ENCODE measurements around the gene TLX2. TPM values are rescaled to one million over a fixed set of nuclear protein-coding genes. Genes with fewer than 3 reads are reported as not detected.
A peak's percentile ranks its signal among the peaks of the same experiment; 100 is the strongest.
"Not testable (repeated sequence)": the region's sequence is repeated elsewhere in the genome, so short reads cannot be mapped to it uniquely, and the experiment has no call there.

The TLX2 gene
- total RNA-seq, result 6.6 TPM

DNA sequence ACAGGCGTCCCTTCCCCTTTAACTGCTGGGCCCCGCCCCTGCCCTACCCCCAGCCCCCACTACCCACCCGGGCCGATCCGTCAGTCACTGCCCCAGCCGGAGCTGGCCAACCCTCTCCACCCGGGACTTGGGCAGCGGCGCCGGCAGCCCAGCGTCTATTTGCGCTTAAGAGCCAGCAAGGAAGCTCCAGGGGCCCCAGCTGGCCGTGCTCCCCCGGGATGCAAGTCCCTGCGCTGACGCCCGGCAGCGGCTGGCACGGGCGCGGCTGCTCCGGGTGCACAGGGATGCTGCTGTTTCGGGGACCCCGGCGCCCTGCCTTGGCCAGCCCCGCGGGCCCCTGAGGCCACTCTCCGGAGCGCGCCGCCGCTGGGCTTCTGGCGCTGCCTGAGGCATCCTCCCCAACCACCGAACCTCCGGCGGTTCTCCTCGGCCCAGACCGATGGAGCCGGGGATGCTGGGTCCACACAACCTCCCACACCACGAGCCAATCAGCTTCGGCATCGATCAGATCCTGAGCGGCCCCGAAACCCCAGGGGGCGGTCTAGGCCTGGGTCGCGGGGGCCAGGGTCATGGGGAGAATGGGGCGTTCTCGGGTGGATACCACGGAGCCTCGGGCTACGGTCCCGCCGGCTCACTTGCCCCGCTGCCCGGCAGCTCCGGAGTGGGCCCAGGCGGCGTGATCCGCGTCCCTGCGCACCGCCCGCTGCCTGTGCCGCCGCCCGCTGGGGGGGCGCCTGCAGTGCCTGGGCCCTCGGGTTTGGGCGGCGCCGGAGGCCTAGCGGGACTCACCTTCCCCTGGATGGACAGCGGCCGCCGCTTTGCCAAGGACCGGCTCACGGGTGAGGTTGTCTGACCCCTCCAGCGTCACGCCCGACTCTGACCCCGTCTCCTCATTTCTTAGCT lies at the start of gene TLX2:
Gene TLX2, plus strand, starts transcription at position 83 of the 903 bp plus-strand sequence. Its CDS starts 357 bp downstream, at position 440.
- H3K27ac ChIP-seq, result no peak within 1 kb of the TSS
- H3K36me3 ChIP-seq, result no peaks in the 10 kb centered on the region
- peak within 1 kb of the TSS in 1 of 2 donors; percentile 17 for H3K4me3 ChIP-seq
- intact Hi-C loops (cut with DNase I), result no loop called here
- no peak for DNase-seq (ENCODE audit: extremely low spot score in 2 of 2)
- no peaks in the 10 kb centered on the region for H3K9me3 ChIP-seq
- H3K27me3 ChIP-seq, result peaks cover 41% of the 10 kb centered on the region
- TF ChIP-seq, protein P1, sequence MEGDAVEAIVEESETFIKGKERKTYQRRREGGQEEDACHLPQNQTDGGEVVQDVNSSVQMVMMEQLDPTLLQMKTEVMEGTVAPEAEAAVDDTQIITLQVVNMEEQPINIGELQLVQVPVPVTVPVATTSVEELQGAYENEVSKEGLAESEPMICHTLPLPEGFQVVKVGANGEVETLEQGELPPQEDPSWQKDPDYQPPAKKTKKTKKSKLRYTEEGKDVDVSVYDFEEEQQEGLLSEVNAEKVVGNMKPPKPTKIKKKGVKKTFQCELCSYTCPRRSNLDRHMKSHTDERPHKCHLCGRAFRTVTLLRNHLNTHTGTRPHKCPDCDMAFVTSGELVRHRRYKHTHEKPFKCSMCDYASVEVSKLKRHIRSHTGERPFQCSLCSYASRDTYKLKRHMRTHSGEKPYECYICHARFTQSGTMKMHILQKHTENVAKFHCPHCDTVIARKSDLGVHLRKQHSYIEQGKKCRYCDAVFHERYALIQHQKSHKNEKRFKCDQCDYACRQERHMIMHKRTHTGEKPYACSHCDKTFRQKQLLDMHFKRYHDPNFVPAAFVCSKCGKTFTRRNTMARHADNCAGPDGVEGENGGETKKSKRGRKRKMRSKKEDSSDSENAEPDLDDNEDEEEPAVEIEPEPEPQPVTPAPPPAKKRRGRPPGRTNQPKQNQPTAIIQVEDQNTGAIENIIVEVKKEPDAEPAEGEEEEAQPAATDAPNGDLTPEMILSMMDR (IDR thresholded peaks at IDR 0.05), result no peak
- no peak for TF ChIP-seq POLR2A (IDR thresholded peaks at IDR 0.05)
- TF ChIP-seq POLR2AphosphoS5 (IDR thresholded peaks at IDR 0.05; ENCODE audit: insufficient read depth in 1 of 2, low read depth in 1 of 2), result no peak
- peaks cover 30% of the 10 kb centered on the region for H3K4me1 ChIP-seq

DNA sequence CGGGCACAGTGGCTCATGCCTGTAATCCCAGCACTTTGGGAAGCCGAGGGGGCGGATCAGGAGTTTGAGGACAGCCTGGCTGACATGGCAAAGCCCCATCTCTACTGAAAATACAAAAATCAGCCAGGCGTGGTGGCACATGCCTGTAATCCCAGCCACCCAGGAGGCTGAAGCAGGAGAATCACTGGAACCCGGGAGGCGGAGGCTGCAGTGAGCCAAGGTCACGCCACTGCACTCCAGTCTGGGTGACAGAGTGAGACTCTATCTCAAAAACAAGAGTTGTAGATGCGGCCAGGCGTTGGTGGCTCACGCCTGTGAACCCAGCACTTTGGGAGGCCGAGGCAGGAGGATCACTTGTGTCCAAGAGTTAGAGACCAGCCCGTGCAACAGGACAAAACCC lies 43.5 kb upstream of the TLX2 start:
- H3K27ac ChIP-seq; H3K27me3 ChIP-seq; H3K9me3 ChIP-seq; intact Hi-C loops (cut with DNase I); DNase-seq (ENCODE audit: extremely low spot score in 2 of 2); H3K4me3 ChIP-seq: not testable (repeated sequence)
- Histone ChIP-seq H3K4me1 (peaks cover 29% of the 10 kb centered on the region), H3K36me3 (peaks cover 0 to 15% of the 10 kb centered on the region in 2 donors)

DNA sequence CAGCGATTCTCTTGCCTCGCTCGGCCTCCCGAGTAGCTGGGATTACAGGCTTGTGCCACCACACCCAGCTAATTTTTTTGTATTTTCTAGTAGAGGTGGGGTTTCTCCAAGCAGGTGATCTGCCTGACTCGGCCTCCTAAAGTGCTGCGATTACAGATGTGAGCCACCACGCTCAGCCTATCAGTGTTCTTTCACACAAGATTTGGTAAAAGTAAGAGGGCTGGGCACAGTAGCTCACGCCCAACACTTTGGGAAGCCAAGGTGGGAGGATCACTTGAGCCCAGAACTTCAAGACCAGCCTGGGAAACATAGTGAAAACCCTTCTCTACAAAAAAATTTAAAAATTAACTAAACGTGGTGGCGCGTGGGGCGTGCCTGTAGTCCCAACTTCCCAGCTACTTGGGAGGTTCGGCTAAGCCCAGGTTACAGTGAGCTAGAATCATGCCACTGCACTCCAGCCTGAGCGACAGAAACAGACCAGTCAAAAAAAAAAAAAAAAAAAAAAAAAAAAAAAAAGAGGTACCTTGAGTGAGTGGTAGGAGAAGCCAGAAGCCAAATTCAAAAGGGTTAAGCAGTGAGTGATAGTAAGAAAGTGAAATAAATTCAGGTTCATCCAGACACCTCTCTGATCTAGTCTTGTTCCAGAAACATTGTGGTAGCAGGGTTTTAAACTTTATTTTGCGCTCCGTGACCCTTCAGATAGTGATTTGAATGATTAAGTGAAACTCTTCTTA lies 42.8 kb upstream of the TLX2 start:
- no peak for TF ChIP-seq POLR2AphosphoS5 (IDR thresholded peaks at IDR 0.05; ENCODE audit: insufficient read depth in 1 of 2, low read depth in 1 of 2)
- no peak for TF ChIP-seq POLR2A (IDR thresholded peaks at IDR 0.05)
- TF ChIP-seq, protein P1 (IDR thresholded peaks at IDR 0.05), result no peak
- intact Hi-C loops (cut with DNase I), result no loop called here

DNA sequence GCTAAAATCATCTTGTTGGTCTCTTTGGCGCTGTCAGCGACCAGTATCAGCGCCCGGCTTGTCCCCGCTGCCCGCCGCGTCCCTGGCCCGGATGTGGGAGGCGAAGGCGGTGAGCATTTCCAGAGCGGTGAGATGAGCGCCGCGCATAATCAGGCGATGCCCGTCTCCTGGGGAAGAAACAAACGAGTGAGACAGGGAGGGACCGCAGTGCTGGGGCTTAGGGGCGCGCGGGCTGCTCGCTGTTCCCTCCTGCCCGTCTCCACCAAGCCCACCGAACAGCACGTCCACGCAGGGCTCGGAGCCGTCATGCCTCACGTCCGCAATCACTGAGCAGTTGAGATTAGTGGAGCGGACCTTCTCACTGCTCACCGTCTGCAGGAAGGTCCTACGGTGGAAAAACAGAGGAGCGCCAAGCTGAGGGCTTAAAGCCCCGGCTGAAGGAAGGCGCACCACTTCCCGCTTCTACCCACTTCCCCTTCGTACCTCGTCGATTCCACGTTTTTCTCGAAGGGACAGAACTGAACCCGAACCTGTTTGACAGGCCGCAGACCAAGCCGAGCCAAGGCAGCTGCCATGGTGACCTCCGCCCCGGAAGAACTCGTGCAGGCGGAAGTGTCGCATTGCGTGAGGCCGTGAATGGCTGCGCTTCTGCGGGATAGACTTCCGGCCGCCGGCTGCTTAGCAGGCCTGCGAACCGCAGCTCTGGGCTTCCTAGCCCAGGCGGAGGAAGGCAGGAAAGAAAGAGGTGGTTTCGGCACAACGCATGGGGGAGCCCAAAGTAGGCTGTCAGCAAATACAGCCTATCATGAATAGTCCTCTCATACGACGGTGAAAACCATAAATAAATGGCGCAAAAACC lies 41.9 kb upstream of the TLX2 start, which contains the start of gene MRPL53:
Gene MRPL53, minus strand, starts transcription at position 595 of the 859 bp plus-strand sequence. Its CDS starts 20 bp downstream, at position 575.
- intact Hi-C loops (cut with DNase I), result no loop called here
- H3K9me3 ChIP-seq, result no peaks in the 10 kb centered on the region
- H3K27me3 ChIP-seq, result no peaks in the 10 kb centered on the region
- H3K27ac ChIP-seq, result peak within 1 kb of the TSS; percentile 84
- H3K4me1 ChIP-seq, result peaks cover 22% of the 10 kb centered on the region
- TF ChIP-seq POLR2A (IDR thresholded peaks at IDR 0.05) (peak in 1 of 2 donors; percentile 37), POLR2AphosphoS5 (IDR thresholded peaks at IDR 0.05; ENCODE audit: insufficient read depth in 1 of 2, low read depth in 1 of 2) (peak; percentile 96)
- TF ChIP-seq, protein P1 (IDR thresholded peaks at IDR 0.05), result no peak
- H3K4me3 ChIP-seq, result peak within 1 kb of the TSS; percentile 60 to 91
- DNase-seq (ENCODE audit: extremely low spot score in 2 of 2), result no peak
- peaks cover 0 to 16% of the 10 kb centered on the region in 2 donors for H3K36me3 ChIP-seq

More for the DNA sequence above, 42.8 kb upstream of the TLX2 start:
- H3K4me3 ChIP-seq, result peak overlapping the region; percentile 60 to 91
- H3K27me3 ChIP-seq, result no peaks in the 10 kb centered on the region
- no peak for DNase-seq (ENCODE audit: extremely low spot score in 2 of 2)
- H3K4me1 ChIP-seq, result peaks cover 22% of the 10 kb centered on the region
- H3K27ac ChIP-seq, result peak overlapping the region; percentile 84
- no peaks in the 10 kb centered on the region for H3K9me3 ChIP-seq
- H3K36me3 ChIP-seq, result peaks cover 0 to 15% of the 10 kb centered on the region in 2 donors

DNA sequence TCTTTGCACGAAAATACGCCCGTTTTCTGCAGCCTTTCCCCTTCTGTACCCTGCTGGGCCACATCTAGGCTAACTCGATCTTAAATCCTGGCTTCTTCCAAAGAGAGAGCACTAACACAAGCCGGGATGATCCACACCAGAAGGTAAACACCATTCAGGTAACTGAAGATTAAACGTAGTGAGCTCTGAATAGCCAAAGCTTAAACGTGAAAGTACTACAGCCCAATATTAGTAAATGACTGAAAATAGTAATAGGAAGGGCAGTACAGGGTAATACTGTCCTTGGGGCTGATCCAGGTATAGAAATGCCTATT lies 41.3 kb upstream of the TLX2 start:
- H3K4me1 ChIP-seq, result peaks cover 22% of the 10 kb centered on the region
- peaks cover 0 to 20% of the 10 kb centered on the region in 2 donors for H3K36me3 ChIP-seq
- intact Hi-C loops (cut with DNase I), result no loop called here
- H3K4me3 ChIP-seq, result peak overlapping the region; percentile 60 to 91
- peak overlapping the region; percentile 84 for H3K27ac ChIP-seq
- TF ChIP-seq POLR2A (IDR thresholded peaks at IDR 0.05) (no peak), POLR2AphosphoS5 (IDR thresholded peaks at IDR 0.05; ENCODE audit: insufficient read depth in 1 of 2, low read depth in 1 of 2) (no peak)
- TF ChIP-seq, protein P1 (IDR thresholded peaks at IDR 0.05), result no peak
- DNase-seq (ENCODE audit: extremely low spot score in 2 of 2), result no peak
- no peaks in the 10 kb centered on the region for H3K9me3 ChIP-seq
- H3K27me3 ChIP-seq, result no peaks in the 10 kb centered on the region

Data from vagina (tissue), 2 donors.